G401 (cell line): Measurements from ENCODE around the gene SUPT3H. TPM values are rescaled to one million over a fixed set of nuclear protein-coding genes. Genes with fewer than 3 reads are reported as not detected.
"Not testable (repeated sequence)": the region's sequence is repeated elsewhere in the genome, so short reads cannot be mapped to it uniquely, and the experiment has no call there.

Source experiments
- DNase-seq: peaks from one replicate; pipeline ENCODE4 v3.0.0-alpha.2; 2015; ENCODE audit warnings: low spot score
- in situ Hi-C: cut with HindIII; loops from 2 replicates; pipeline ENCODE4 v1.10.0; 2016; ENCODE audit warnings: low sequenced_read_pairs, mixed read lengths
- total RNA-seq: library from RNA; depleted of rRNA; stranded (reverse); fragments of >200 nt; shearing (Covaris generic); gene quantifications from 2 replicates; pipeline ENCODE4 v1.2.3, GENCODE V29; 2014

Gene SUPT3H
- total RNA-seq, 1 experiment from 2014 or later, result 10.9 TPM

- in situ Hi-C loops, result no loop called here
Observed at GRCh38 chr6:45154679-45155078, 223.1 kb downstream of the SUPT3H start.

GRCh38 chr6:45148711-45149341 is 228.9 kb downstream of the SUPT3H start:
- no peak for DNase-seq
- in situ Hi-C loops, result no loop called here

More at GRCh38 chr6:45154679-45155078, 223.1 kb downstream of the SUPT3H start:
- DNase-seq, result no peak

- in situ Hi-C loops, result no loop called here
Observed at GRCh38 chr6:45148278-45148677, 229.5 kb downstream of the SUPT3H start.

GRCh38 chr6:45145658-45146057 is 232.1 kb downstream of the SUPT3H start:
- DNase-seq, in situ Hi-C loops: not testable (repeated sequence)

More at GRCh38 chr6:45148278-45148677, 229.5 kb downstream of the SUPT3H start:
- DNase-seq, result no peak

DNA sequence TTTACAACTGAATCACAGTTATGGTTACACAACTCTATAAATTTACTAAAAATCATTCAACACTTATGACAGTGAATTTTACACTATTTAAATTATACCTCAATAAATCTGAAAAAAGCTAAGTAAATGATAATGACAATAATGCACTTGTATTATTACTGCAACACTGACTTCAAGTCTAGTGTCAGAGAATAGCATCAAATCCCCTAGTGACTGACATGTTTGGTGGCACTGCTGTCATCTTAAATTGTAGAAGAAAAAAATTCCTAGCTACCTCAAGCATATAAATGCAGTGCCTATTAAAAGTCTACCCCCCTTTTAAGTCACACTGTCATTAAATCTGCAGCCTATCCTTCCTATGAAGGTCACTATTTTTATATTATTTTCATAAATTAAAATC is 239.0 kb downstream of the SUPT3H start:
- in situ Hi-C loops, result no loop called here
- DNase-seq, result no peak

DNA sequence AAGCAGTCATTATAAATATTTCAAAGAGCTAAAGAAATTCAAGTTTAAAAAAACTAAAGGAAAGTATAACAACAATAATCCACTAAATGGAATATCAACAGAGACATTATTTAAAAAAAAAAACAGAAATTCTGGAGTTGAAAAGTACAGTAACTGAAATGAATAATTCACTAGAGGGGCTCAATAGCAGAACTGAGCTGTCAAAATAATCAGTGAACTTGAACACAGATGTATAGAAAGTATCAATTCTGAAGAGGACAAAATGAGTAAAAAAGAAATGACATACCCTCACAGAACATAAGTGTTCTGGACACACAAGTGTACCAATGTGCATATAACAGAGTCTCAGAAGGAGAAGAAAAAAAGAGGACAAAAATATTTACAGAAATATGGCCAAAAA is 241.2 kb downstream of the SUPT3H start:
- no peak for DNase-seq
- in situ Hi-C loops, result no loop called here

DNA sequence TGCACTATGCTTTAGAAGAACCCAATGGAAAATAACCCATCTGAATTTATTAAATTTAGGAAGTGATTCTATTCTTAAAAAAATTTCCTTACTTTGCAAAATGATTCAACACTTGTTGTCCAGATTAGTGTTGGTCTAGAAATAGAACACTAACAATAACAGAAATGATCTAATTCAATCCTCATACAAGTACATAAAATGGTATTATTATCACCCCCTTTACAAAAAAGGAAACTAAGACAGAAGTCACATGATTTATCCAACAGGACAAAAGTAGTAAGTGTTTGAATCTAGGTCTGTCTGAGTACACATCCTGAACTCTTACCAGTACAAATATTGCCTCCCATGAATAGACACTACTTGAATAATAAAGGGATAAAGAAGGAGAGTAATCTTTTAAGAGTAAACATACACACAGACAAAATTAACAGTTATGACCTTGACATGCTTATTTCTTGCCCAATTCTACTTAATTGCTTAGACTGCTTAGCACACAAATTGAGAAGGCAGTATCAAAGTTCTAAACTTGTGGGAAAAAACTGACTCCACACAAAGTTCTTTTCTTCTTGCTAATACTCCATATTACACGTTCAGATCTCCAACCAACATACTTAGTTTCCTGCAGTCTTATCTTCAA is 245.0 kb downstream of the SUPT3H start:
- DNase-seq, result no peak
- in situ Hi-C loops, result no loop called here

- no peak for DNase-seq
- in situ Hi-C loops, result no loop called here
Observed at GRCh38 chr6:45132059-45132458, 245.7 kb downstream of the SUPT3H start.

DNA sequence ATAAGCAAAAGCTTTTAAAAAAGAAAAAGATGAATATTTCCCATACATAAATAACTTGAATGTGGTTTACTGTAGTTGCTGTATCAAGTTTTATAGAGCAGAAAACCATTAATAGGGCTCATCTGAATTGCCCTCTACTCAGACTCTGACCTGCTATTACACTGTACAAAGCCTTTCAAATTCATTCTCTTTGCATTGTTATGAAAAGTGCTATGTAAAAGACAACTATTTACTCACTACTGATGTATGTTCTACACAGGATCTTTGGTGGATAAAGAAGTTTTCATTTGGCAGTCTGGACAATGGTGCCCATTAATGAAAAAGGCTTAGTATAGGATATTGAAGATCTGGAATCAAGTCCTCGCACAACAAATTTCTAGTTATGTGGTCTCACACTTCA is 248.7 kb downstream of the SUPT3H start:
- no peak for DNase-seq
- in situ Hi-C loops, result no loop called here

DNA sequence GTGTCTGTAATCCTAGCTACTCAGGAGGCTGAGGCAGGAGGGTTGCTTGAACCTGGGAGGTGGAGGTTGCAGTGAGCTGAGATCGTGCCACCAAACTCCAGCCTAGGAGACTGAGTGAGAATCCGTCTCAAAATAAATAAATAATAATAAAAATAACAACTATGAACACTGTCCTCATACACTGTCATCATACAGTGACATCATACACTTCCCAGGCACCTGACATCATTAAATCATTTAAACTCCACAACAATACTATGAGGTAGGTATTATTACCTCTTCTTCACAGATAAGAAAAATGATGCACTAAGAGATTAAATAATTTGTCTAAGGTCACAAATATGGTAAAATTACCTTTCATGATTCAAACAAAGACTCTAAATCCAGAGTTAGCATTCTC is 250.5 kb downstream of the SUPT3H start:
- in situ Hi-C loops, result no loop called here
- DNase-seq, result no peak

- in situ Hi-C loops, result no loop called here
Observed at GRCh38 chr6:45126033-45126432, 251.7 kb downstream of the SUPT3H start.

GRCh38 chr6:45123023-45123422 is 254.7 kb downstream of the SUPT3H start:
- in situ Hi-C loops, result no loop called here
- DNase-seq, result no peak

More at GRCh38 chr6:45126033-45126432, 251.7 kb downstream of the SUPT3H start:
- no peak for DNase-seq

- in situ Hi-C loops, result no loop called here
- DNase-seq, result no peak
Observed at GRCh38 chr6:45118754-45119153, 259.0 kb downstream of the SUPT3H start.

- in situ Hi-C loops, result no loop called here
Observed at GRCh38 chr6:45116714-45117410, 260.9 kb downstream of the SUPT3H start.

DNA sequence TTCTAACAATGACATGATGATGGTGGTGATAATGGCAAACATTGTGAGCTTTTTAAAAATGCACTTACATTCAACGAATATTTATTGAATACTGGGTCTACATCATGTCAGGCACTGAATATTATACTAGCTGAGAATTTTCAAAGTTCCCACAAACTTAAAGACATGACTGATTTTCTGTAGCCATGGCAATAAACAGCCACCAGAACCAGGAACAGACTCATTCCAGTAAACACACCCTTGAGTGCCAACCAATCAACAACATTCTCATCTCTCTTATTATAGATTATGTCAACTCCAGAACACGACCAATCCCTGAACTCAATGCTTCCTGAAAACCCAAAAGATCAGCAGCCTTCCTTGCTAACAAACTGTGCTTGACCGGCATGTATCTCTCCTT is 262.0 kb downstream of the SUPT3H start:
- DNase-seq, result no peak
- in situ Hi-C loops, result no loop called here

More at GRCh38 chr6:45116714-45117410, 260.9 kb downstream of the SUPT3H start:
- no peak for DNase-seq

GRCh38 chr6:45112711-45113110 is 265.0 kb downstream of the SUPT3H start:
- no peak for DNase-seq
- in situ Hi-C loops, result no loop called here

GRCh38 chr6:45109551-45109950 is 268.2 kb downstream of the SUPT3H start:
- DNase-seq, result no peak
- in situ Hi-C loops, result no loop called here

DNA sequence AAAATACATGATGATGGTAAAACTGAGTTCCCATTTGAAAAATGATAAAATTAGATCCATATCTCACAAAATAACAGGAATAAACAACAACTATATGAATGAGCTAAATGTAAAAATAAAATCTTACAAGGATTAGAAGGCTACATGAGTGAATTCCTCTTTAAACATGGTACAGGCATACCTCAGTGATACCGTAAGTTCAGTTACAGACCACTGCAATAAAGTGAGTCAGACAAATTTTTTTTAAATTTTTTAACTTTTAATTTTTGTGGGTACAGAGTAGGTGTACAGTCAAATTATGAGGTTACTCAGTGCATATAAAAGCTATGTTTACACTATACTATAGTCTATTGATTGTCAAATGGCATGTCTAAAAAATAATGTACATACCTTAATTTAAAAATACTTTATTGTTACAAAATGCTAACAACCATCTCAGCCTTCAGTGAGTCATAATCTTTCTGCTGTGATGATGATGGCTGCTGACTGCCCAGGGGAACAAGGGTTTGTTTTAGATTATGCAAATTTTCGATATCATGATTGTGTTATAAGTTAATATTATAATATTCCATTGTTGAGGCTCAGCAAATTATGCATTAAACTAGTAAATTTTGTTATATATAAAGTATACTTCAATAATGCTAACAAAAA is 272.4 kb downstream of the SUPT3H start:
- in situ Hi-C loops, result no loop called here
- DNase-seq, result no peak

DNA sequence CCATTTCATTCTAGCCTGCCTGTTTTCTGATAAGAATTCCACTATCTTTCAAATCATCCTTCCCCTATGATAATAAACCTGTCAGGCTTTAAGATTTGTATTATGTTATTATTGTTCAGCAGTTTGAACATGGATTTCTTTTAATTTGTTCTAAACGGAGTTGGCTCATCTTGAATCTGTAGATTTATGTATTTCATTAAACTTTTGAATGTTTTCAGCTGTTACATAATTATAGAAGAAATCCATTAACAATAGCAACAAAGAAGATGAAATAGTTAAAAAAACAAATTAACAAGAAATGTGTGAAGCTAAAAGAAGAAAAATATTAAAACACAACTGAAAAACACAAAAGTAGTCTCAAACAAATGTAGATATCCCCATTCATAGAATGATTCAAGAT is 273.3 kb downstream of the SUPT3H start:
- in situ Hi-C loops, result no loop called here
- no peak for DNase-seq

DNA sequence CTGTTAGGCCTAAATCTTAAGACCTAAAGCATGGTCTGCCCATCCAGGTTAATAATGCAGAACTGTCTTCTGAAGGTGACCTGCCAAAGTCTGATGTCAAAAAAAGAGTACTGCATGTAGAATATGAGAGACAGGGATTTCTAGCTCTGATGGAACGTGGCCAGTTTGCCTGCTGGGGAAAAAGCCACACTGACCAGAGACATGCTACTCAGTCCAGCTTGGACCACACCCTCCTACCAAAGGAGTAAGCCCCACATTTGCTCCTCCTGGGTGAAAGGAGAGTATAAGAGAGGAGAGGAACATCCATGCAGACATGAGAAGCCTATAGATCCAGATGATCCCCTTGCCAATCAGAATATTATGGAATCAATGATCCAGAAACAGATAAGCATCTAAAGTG is 279.5 kb downstream of the SUPT3H start:
- in situ Hi-C loops, result no loop called here
- no peak for DNase-seq
